ENCODE data around the gene SBF2.

DNA sequence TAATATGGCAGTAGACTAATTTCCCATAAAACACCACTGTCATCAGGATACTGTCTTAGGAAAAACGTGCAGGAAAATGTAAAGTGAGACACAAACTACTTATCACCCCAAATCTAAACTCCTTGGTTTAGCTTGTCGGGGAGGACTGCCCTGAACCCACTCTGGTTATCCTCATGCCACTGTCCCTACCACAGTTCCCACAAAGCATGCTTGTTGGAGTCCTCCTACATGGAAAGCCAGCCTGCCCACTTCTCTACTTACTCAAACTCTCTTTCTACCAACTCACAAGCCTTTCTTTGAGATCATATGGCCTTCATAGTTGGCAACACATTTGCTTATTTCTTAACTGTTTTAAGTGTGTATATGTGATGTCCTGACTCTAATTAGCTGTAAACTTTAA is 451.1 kb downstream of the SBF2 start:
- TF ChIP-seq POLR2AphosphoS5 (IDR thresholded peaks at IDR 0.05; ENCODE audit: low read depth) (no peak), CTCF (IDR thresholded peaks at IDR 0.05; ENCODE audit: insufficient read depth, low read length) (no peak), REST (IDR thresholded peaks at IDR 0.05; ENCODE audit: insufficient replicate concordance, low read depth) (no peak), SPI1 (IDR thresholded peaks at IDR 0.05; ENCODE audit: borderline replicate concordance, low read depth) (no peak), GABPA (IDR thresholded peaks at IDR 0.05; ENCODE audit: low read depth) (no peak)
